Activated CD4-positive, CD25-positive, alpha-beta regulatory T cell treated with anti-CD3 and anti-CD28 coated beads, Interleukin-2, amount 50 U/mL, for 24 hours (primary cell): ENCODE results near the gene TET1.
"Not testable (repeated sequence)": the region's sequence is repeated elsewhere in the genome, so short reads cannot be mapped to it uniquely, and the experiment has no call there.

Experiments used
- ATAC-seq, 2 donors: fragments of 150-1000 bp; cut with Tn5 transposase; one replicate each; pipeline ENCODE4 v1.10.0; 2021; ENCODE audit warnings: mild to moderate bottlenecking in 1 of 2, moderate library complexity in 1 of 2

The TET1 gene

DNA sequence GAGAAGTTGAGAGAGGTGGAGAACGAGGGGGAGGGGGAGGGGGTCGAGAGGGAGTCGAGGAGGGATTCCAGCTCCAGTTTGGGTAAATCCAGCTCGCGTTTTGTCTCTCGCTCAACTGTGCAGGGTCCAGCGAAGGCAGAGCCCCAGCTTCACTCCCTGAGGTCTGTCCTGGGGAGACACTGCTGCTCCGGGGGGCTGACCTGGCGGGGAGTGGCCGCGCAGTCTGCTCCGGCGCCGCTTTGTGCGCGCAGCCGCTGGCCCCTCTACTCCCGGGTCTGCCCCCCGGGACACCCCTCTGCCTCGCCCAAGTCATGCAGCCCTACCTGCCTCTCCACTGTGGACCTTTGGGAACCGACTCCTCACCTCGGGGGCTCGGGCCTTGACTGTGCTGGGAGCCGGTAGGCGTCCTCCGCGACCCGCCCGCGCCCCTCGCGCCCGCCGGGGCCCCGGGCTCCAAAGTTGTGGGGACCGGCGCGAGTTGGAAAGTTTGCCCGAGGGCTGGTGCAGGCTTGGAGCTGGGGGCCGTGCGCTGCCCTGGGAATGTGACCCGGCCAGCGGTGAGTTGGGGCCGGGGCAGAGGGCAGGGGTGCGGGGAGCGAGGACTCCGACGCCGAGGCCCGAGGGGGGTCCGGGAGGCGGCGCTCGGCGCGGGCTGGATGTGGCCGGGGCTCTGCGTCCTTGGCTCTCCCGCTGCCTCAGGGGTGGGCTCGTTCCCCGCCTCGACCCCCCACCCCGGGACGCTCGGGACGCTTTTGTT lies at the start of gene TET1:
Gene TET1 (plus strand): TSS at position 152 of the 757 bp plus-strand sequence. CDS start 12,002 bp downstream, outside the sequence.
- peak; percentile 20 to 28 for ATAC-seq

- ATAC-seq, result not testable (repeated sequence)
Observed at GRCh38 chr10:68516216-68516615, 43.9 kb upstream of the TET1 start.

DNA sequence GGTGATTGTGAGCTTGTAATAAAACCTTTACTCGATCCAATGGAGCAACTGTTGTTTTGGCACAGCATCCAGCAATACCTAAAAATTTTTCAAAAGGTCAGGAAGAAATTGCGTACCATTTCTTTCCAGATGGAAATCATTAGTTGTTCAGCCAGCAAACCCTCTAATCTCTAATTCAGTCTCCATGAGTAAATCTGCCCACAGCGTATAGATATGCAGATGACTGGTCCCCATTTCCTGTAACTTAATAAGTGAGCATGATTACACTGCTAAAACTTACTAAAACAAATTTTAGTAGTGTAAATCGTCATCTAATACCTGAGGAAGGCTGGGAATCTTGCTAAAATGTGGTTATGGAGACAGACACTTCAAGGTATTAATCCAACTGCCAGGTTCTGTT lies 43.4 kb upstream of the TET1 start:
- no peak for ATAC-seq

DNA sequence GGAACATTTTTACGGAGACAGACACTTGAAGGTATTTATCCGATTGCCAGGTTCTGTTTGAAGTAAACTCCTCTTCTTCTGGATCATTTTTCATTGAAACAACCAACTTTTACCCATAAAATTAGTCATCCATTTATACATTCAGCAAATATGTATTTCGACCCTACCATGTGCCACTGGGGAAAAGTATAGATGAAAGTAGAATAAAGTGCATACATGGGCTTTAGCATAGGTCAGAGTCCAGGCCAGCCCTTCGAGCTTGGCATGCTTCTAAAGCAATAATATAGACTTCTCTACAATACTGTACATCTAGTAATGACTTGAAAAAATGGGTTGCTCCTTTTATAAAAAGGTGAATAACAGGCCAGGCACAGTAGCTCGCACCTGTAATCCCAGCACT lies 42.9 kb upstream of the TET1 start:
- ATAC-seq, result no peak

GRCh38 chr10:68518609-68519008 lies 41.5 kb upstream of the TET1 start:
- ATAC-seq, result not testable (repeated sequence)

DNA sequence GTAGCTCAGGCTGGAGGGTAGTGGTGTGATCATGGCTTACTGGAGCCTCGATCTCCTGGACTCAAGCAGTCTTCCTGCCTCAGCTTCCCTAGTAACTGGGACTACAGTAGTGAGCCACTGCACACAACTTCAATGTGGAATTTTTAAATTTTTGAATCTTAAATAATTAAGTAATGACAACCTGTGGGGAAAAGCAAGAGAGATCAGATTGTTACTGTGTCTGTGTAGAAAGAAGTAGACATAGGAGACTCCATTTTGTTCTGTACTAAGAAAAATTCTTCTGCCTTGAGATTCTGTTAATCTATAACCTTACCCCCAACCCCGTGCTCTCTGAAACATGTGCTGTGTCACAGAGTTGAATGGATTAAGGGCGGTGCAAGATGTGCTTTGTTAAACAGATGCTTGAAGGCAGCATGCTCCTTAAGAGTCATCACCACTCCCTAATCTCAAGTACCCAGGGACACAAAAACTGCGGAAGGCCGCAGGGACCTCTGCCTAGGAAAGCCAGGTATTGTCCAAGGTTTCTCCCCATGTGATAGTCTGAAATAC lies 34.6 kb upstream of the TET1 start:
- ATAC-seq, result not testable (repeated sequence)

DNA sequence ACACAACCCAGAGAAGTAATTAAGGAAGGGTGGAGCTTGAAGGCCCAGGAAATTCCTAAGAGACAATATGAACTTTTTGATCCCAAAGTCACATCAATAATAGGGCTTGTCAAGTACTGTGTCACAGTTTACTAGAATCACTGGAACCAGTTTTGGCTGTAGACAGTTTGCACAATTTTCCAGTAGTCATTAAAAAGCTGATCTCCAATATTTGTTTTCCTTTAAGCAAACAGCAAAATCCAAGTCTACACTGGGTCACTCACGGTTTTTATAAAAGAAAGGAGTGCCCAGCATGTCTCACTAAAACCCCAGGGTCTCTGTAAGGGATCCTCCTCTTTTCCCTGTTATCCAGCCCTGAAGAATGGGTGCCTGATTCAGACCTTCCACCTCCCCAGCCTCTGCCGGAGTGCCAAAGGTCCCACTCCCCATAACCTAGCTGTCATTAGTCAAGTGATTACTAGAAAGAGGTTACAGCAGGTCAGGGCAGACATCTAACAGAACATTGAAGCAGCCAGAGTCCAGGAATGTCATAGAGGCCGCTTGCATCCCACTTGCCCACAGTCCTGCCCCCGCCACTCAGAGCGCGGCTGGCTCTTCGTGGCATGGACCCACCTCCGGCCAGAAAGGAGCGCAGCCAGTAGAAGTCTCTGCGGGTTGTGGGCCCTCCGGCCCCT lies 33.4 kb upstream of the TET1 start:
- no peak for ATAC-seq

DNA sequence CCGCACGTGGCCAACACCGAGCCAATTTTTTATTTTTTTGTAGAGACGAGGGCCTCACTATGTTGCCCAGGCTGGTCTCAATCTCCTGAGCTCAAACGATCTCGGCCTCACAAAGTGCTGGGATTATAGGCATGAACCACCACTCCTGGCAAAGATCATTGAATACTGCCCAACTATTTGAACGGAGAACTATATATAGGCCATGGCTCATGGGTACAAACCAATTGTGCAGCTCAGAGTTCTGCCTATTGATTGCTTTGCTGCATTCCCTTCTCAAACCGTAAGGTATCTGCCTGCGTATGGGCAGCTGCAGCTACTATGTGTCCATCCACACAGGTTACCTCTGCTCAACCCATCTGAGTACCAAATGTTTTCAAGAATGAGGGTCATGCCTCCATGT lies 23.2 kb upstream of the TET1 start:
- no peak for ATAC-seq

- no peak for ATAC-seq
Observed at GRCh38 chr10:68537796-68538195, 22.3 kb upstream of the TET1 start.

DNA sequence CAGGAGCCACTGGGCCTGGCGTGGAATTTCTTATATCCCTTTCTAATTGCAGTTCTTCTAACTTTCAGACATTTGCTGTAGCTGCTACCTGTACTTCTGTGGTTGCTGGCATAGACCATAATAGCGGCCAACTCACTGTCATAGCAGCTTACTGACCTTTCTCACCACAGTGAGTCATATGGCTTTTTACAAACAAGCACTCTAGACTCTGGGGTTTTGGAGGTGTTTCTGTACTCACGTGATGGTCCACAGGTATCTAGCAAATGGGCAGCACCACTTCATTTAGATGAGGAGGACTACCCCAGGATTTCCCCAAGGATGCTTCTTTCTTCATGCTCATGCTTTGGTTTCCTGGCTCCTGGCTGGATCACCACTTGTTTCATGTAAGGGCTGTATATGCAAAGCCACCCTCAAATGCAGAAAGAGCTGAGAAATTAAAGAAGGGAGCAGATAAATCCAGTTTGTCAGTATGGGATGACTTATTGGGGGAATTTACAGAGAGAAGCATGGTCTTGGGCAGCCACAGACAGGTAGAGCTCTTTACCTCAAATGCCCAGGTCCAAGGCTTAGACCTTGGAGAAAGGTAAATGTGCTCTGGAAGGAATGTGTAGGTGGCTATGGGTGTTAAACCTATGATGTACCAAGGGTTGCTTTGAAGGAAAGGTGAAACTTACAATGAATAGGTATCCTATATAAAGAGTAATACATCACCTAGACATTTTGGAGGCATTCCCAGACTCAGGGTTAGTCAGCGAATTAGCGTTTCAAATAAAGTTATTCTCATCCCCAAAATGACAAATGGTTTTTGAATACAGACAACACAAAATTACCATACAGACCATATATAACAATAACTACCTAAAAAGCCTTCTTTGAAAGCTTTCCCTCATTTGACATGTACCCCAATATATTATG lies 16.9 kb upstream of the TET1 start:
- peak in 1 of 2 donors; percentile 53 for ATAC-seq

- no peak for ATAC-seq
Observed at GRCh38 chr10:68550747-68551411, 9.3 kb upstream of the TET1 start.

- ATAC-seq, result no peak
Observed at GRCh38 chr10:68553138-68553537, 7.0 kb upstream of the TET1 start.

DNA sequence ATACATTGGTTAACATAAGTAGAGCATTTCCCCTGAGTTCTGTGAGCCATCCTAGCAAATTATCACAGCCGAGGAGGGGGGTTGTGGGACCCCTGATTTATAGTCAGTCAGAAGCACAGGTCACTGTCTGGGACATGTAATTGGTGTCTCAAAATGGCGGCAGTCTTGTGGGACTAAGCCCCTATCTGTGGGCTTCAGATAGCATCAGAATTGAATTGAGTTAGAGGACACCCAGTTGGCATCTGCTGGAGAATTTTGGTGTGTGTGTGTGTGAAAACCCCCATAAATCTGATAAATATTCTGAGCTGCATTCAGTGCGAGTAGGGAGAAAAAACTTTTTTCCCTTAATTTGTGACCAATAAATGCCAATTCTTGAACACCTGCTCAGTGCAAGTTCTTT lies 6.5 kb upstream of the TET1 start:
- ATAC-seq, result no peak

GRCh38 chr10:68558478-68558877 lies 1.7 kb upstream of the TET1 start:
- ATAC-seq, result no peak

- no peak for ATAC-seq
Observed at GRCh38 chr10:68559251-68559650, 886 bp upstream of the TET1 start.

DNA sequence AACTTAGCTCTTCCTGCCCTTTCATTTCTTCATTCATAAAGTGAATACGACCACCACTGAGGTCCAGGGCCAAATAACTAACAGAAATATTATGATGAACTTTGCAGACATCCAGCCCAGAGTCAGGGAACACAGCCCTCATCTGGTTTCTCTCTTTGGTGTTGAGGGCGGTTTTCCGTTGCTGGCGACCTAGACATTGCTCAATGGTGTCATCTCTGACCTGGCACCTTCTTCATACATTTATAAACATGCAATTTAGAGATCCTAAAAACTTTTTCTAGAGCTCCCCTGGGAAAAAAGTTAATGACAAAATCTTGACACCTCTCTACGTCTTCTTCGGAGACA lies 324 bp upstream of the TET1 start:
- no peak for ATAC-seq

GRCh38 chr10:68560943-68561864 lies 1.1 kb downstream of the TET1 start:
- no peak for ATAC-seq

GRCh38 chr10:68561865-68562649 lies 1.9 kb downstream of the TET1 start:
- no peak for ATAC-seq

- ATAC-seq, result no peak
Observed at GRCh38 chr10:68562661-68563570, 2.8 kb downstream of the TET1 start.
